H1 (cell line): Measurements from ENCODE around the gene SAP30L. TPM values are rescaled to one million over a fixed set of nuclear protein-coding genes. Genes with fewer than 3 reads are reported as not detected.
A peak's percentile ranks its signal among the peaks of the same experiment; 100 is the strongest.

Source experiments
- CTCF ChIA-PET: fragments of 300-600 bp; sonication (Branson Sonifier 250); formaldehyde crosslinking; loops from one replicate; lab custom pipeline; 2021; ENCODE audit not compliant: partially characterized antibody; lab: Charles Lee
- POLR2A ChIA-PET: fragments of 300-600 bp; sonication (Branson Sonifier 250); formaldehyde crosslinking; loops from one replicate; lab custom pipeline; 2021; ENCODE audit warnings: inconsistent platforms; ENCODE audit not compliant: partially characterized antibody; lab: Charles Lee
- DNase-seq, 2 experiments: peaks; one replicate each; pipeline versions ENCODE4 v3.0.0 to v3.0.0-alpha.2; 2010 to 2022; ENCODE audit warnings: low spot score in 2 of 2, low read depth in 1 of 2, mixed read lengths in 1 of 2
- FAIRE-seq: peaks from 2 replicates; lab custom pipeline; 2011; peaks lifted over from hg19 to GRCh38; lab: Jason Lieb, UNC
- H2AFZ ChIP-seq: 2 replicates; pipeline ENCODE4 v1.8.1; 2012; ENCODE audit warnings: low read length, inconsistent platforms
- H2AK5ac ChIP-seq: 2 replicates; pipeline ENCODE4 v1.6.1; 2013; ENCODE audit warnings: low read depth, low read length
- H2BK120ac ChIP-seq: replicated peaks from 2 replicates; pipeline ENCODE3; 2013; ENCODE audit warnings: low read depth, low read length, inconsistent platforms
- H2BK12ac ChIP-seq: 2 replicates; pipeline ENCODE4 v1.6.1; 2013; ENCODE audit warnings: low read depth, low read length
- H2BK15ac ChIP-seq: 2 replicates; pipeline ENCODE4 v1.6.1; 2013; ENCODE audit warnings: low read length
- H2BK20ac ChIP-seq: 2 replicates; pipeline ENCODE4 v1.6.1; 2013; ENCODE audit warnings: low read length
- H2BK5ac ChIP-seq: 2 replicates; pipeline ENCODE4 v1.6.1; 2013; ENCODE audit warnings: low read depth, low read length
- H3K14ac ChIP-seq: 2 replicates; pipeline ENCODE4 v1.6.1; 2013; ENCODE audit warnings: inconsistent platforms; ENCODE audit not compliant: insufficient read length
- H3K18ac ChIP-seq: 2 replicates; pipeline ENCODE4 v1.6.1; 2013; ENCODE audit warnings: low read length; ENCODE audit errors: extremely low read depth
- H3K23ac ChIP-seq: 2 replicates; pipeline ENCODE4 v1.6.1; 2013; ENCODE audit warnings: inconsistent platforms; ENCODE audit not compliant: insufficient read length
- H3K23me2 ChIP-seq: 2 replicates; pipeline ENCODE4 v1.6.1; 2013; ENCODE audit warnings: low read depth, low read length
- H3K27ac ChIP-seq: 2 replicates; pipeline ENCODE4 v1.6.1; 2011; ENCODE audit warnings: low read depth, low read length, inconsistent platforms
- H3K27me3 ChIP-seq, 4 experiments: replicated peaks in 1 of 4; 1 replicate in 1 of 4; 2 replicates in 3 of 4; pipeline versions ENCODE4 v1.6.1 to v1.8.1; 2011 to 2013; ENCODE audit warnings: low read length in 3 of 4, mild to moderate bottlenecking in 3 of 4, inconsistent platforms in 2 of 4, mixed read lengths in 2 of 4, moderate library complexity in 1 of 4; ENCODE audit not compliant: control insufficient read depth in 3 of 4, insufficient read depth in 3 of 4; ENCODE audit errors: extremely low read depth in 1 of 4
- H3K36me3 ChIP-seq, 4 experiments: 2 replicates each; pipeline versions ENCODE4 v1.6.1 to v1.8.1; 2011 to 2013; ENCODE audit warnings: mild to moderate bottlenecking in 4 of 4, low read length in 3 of 4, moderate library complexity in 2 of 4, control low read depth in 1 of 4, inconsistent platforms in 1 of 4; ENCODE audit not compliant: insufficient read depth in 4 of 4, control insufficient read depth in 2 of 4
- H3K4ac ChIP-seq: replicated peaks from 2 replicates; pipeline ENCODE3; 2013; ENCODE audit warnings: low read length, low read depth, mixed read lengths, inconsistent platforms; ENCODE audit not compliant: insufficient read length
- H3K4me1 ChIP-seq, 4 experiments: replicated peaks in 1 of 4; 1 replicate in 1 of 4; 2 replicates in 3 of 4; pipeline versions ENCODE4 v1.6.1 to v1.8.1; 2011 to 2013; ENCODE audit warnings: low read length in 3 of 4, inconsistent platforms in 2 of 4, mixed read lengths in 1 of 4; ENCODE audit not compliant: insufficient read depth in 4 of 4, control insufficient read depth in 3 of 4
- H3K4me2 ChIP-seq, 2 experiments: 2 replicates each; pipeline versions ENCODE4 v1.6.1 to v1.8.1; 2011 to 2013; ENCODE audit warnings: low read depth in 2 of 2, low read length in 2 of 2, control low read depth in 1 of 2, inconsistent platforms in 1 of 2, mild to moderate bottlenecking in 1 of 2; ENCODE audit not compliant: insufficient read depth in 1 of 2
- H3K4me3 ChIP-seq, 4 experiments: fragments of 200-600, 300-600 bp in 1 of 4; sonication (generic), shearing (Covaris generic), sonication (Bioruptor Twin) in 1 of 4; 2 replicates each; pipeline versions ENCODE4 v1.5.1 to v1.8.1; 2011 to 2016; ENCODE audit warnings: low read length in 4 of 4, low read depth in 3 of 4, control low read depth in 2 of 4, inconsistent platforms in 2 of 4, mild to moderate bottlenecking in 2 of 4, mixed read lengths in 1 of 4, moderate library complexity in 1 of 4; ENCODE audit not compliant: insufficient read depth in 2 of 4; ENCODE audit errors: extremely low read depth in 1 of 4
- H3K56ac ChIP-seq: replicated peaks from 2 replicates; pipeline ENCODE3; 2013; ENCODE audit warnings: low read depth, mild to moderate bottlenecking, mixed read lengths, low read length, inconsistent platforms; ENCODE audit not compliant: insufficient read length
- H3K79me1 ChIP-seq: 2 replicates; pipeline ENCODE4 v1.6.1; 2013; ENCODE audit warnings: low read depth, low read length, control low read depth
- H3K79me2 ChIP-seq, 2 experiments: 2 replicates each; pipeline versions ENCODE4 v1.6.1 to v1.8.1; 2012 to 2013; ENCODE audit warnings: low read length in 2 of 2, mild to moderate bottlenecking in 2 of 2, inconsistent platforms in 1 of 2; ENCODE audit not compliant: insufficient read depth in 2 of 2, control insufficient read depth in 1 of 2
- H3K9ac ChIP-seq, 4 experiments: replicated peaks in 1 of 4; 1 replicate in 1 of 4; 2 replicates in 3 of 4; pipeline versions ENCODE4 v1.6.1 to v1.8.1; 2011 to 2013; ENCODE audit warnings: low read depth in 3 of 4, low read length in 3 of 4, control low read depth in 2 of 4, mild to moderate bottlenecking in 2 of 4, moderate library complexity in 2 of 4, inconsistent platforms in 1 of 4; ENCODE audit errors: extremely low read depth in 1 of 4
- H3K9me3 ChIP-seq, 2 experiments: 2 replicates each; pipeline versions ENCODE4 v1.6.1 to v1.8.1; 2012 to 2013; ENCODE audit warnings: mild to moderate bottlenecking in 2 of 2, moderate library complexity in 2 of 2, control low read depth in 1 of 2, inconsistent platforms in 1 of 2, low read depth in 1 of 2, low read length in 1 of 2, mixed read lengths in 1 of 2; ENCODE audit not compliant: insufficient read depth in 2 of 2
- H4K20me1 ChIP-seq, 2 experiments: replicated peaks in 1 of 2; 2 replicates each; pipeline versions ENCODE3 to v1.8.1; 2011 to 2013; ENCODE audit warnings: inconsistent platforms in 2 of 2, low read length in 2 of 2, mild to moderate bottlenecking in 1 of 2; ENCODE audit not compliant: insufficient read depth in 2 of 2, control insufficient read depth in 1 of 2
- H4K5ac ChIP-seq: 2 replicates; pipeline ENCODE4 v1.6.1; 2013; ENCODE audit warnings: low read length, low read depth, mixed read lengths, inconsistent platforms; ENCODE audit not compliant: insufficient read length
- H4K8ac ChIP-seq: 2 replicates; pipeline ENCODE4 v1.8.0; 2013; ENCODE audit warnings: mild to moderate bottlenecking, moderate library complexity, low read length, inconsistent platforms; ENCODE audit not compliant: insufficient read depth; ENCODE audit errors: extremely low read depth
- H4K91ac ChIP-seq: replicated peaks from 2 replicates; pipeline ENCODE3; 2013; ENCODE audit warnings: low read length, mixed read lengths, inconsistent platforms; ENCODE audit not compliant: insufficient read length
- CTBP2 ChIP-seq: IDR thresholded peaks from 2 replicates; pipeline ENCODE4 v1.7.0; 2011; ENCODE audit warnings: borderline replicate concordance, mild to moderate bottlenecking, moderate library complexity, mixed read lengths, low read length; ENCODE audit not compliant: insufficient read depth, insufficient read length
- EZH2 ChIP-seq: fragments of 200-600 bp; sonication (generic); IDR thresholded peaks from 2 replicates; pipeline ENCODE4 v1.7.1; 2012; ENCODE audit warnings: low read depth, mild to moderate bottlenecking, moderate library complexity, low read length, inconsistent platforms; ENCODE audit not compliant: severe bottlenecking
- RAD21 ChIP-seq, 2 experiments: IDR thresholded peaks in 1 of 2; conservative IDR thresholded peaks in 1 of 2; 2 replicates each; pipeline ENCODE4 v1.6.1; 2011; ENCODE audit warnings: low read depth in 2 of 2, low read length in 2 of 2, improper control_type of control experiment in 1 of 2, inconsistent platforms in 1 of 2, mild to moderate bottlenecking in 1 of 2, moderate library complexity in 1 of 2
- RNF2 ChIP-seq: fragments of 200-900, 300-1000 bp; sonication (generic); IDR thresholded peaks from 2 replicates; pipeline ENCODE4 v1.7.1; 2016; ENCODE audit warnings: borderline replicate concordance, low read depth, mild to moderate bottlenecking, antibody characterized with exemption, low read length; ENCODE audit not compliant: poor library complexity, severe bottlenecking; ENCODE audit errors: missing control alignments
- SRF ChIP-seq: IDR thresholded peaks from 2 replicates; pipeline ENCODE4 v1.6.1; 2011; ENCODE audit warnings: mild to moderate bottlenecking, low read depth, low read length, moderate library complexity
- SUZ12 ChIP-seq: fragments of 200-600 bp; sonication (generic); IDR thresholded peaks from 2 replicates; pipeline ENCODE4 v1.6.1; 2012; ENCODE audit warnings: mild to moderate bottlenecking, inconsistent platforms, low read length, moderate library complexity, mixed read lengths
- YY1 ChIP-seq: IDR thresholded peaks from 2 replicates; pipeline ENCODE4 v1.6.1; 2011; ENCODE audit warnings: low read depth, mild to moderate bottlenecking, low read length
- WGBS, 2 experiments: shearing (Covaris generic) in 1 of 2; methylation state at CpG; one replicate each; pipeline versions ENCODE4 v1.1.6 to v1.1.7; 2013 to 2015; ENCODE audit warnings: low lambda C conversion rate in 2 of 2, mixed read lengths in 2 of 2, inconsistent platforms in 1 of 2, low coverage in 1 of 2, missing lambda C conversion rate in 1 of 2; ENCODE audit not compliant: insufficient replicate concordance in 2 of 2, insufficient coverage in 1 of 2, insufficient read length in 1 of 2; ENCODE audit errors: extremely low coverage in 1 of 2, missing lambda C conversion rate in 1 of 2; 5-methylcytosine and 5-hydroxymethylcytosine counted together
- polyA plus RNA-seq, 7 experiments: library from polyadenylated mRNA; depleted of rRNA in 3 of 7; stranded (reverse) in 5 of 7; unstranded in 2 of 7; fragments of >200 nt in 5 of 7; fragments of 200-250 nt in 2 of 7; gene quantifications; 1 replicate in 5 of 7; 2 replicates in 1 of 7; 4 replicates in 1 of 7; pipeline versions ENCODE4 v1.2.1 to v1.2.3, GENCODE V29; 2011 to 2013; ENCODE audit warnings: missing spikeins in 2 of 7, mixed read lengths in 2 of 7
- total RNA-seq: library from RNA; stranded (reverse); fragmentation: NEBNext Ultra II Directional; extraction: Animal tissue kit (Norgen Biotek cat#: 25700); gene quantifications from 2 replicates; pipeline ENCODE4 v1.2.1, GENCODE V29; 2021

The SAP30L gene
- total and polyA plus RNA-seq, 2 of the 8 experiments (the other 6 are each of a cell fraction or from before 2014, with no cell fraction given) = 12.2 to 31.5 TPM

GRCh38 chr5:154479944-154480750 is 34.4 kb downstream of the SAP30L start:
- H4K91ac ChIP-seq = no peak overlapping the region
- no peaks in the 10 kb centered on the region; the same call in 1 of the 2 replicates for H3K79me1 ChIP-seq
- peak overlapping the region; percentile 70 to 85 for H3K4me2 ChIP-seq
- peak overlapping the region; percentile 62; the same call in 1 of the 2 replicates for H2BK12ac ChIP-seq
- H4K20me1 ChIP-seq = peaks cover 13 to 46% of the 10 kb centered on the region in 2 experiments
- H3K36me3 ChIP-seq = peaks cover 0 to 4% (median 0%) of the 10 kb centered on the region in 4 experiments; a peak in 1 of 8 replicates
- no peak overlapping the region for H4K8ac ChIP-seq
- no peak overlapping the region for H2AFZ ChIP-seq
- H3K4me3 ChIP-seq = peak overlapping the region in 2 of 4 experiments; percentile 16 to 58; a peak in 3 of 8 replicates
- H4K5ac ChIP-seq = no peak overlapping the region
- no peak overlapping the region for H3K4ac ChIP-seq
- H3K27ac ChIP-seq = no peak overlapping the region
- no peak overlapping the region for H2BK20ac ChIP-seq
- H2BK15ac ChIP-seq = no peak overlapping the region
- no peak overlapping the region for H2BK5ac ChIP-seq
- H3K14ac ChIP-seq = no peak overlapping the region
- ChIA-PET CTCF (interaction anchor here (3.9 to 5.0 kb wide), 2 partner anchors 13 to 41 kb away, joined by 18 to 33 read pairs; no protein-coding TSS in a partner anchor), POLR2A (interaction anchor here (0.6 to 2.6 kb wide), 3 partner anchors 41 to 131 kb away, joined by 3 to 6 read pairs (median 3); no protein-coding TSS in a partner anchor)
- H3K4me1 ChIP-seq = peaks cover 37 to 72% (median 38%) of the 10 kb centered on the region in 4 experiments
- H2AK5ac ChIP-seq = peak overlapping the region; percentile 79; the same call in 1 of the 2 replicates
- H3K23ac ChIP-seq = no peak overlapping the region
- H3K9ac ChIP-seq = no peak overlapping the region
- DNase-seq (peak in 1 of 2 experiments; percentile 59), FAIRE-seq (peak; percentile 48)
- peak overlapping the region; percentile 1; the same call in 1 of the 2 replicates for H3K18ac ChIP-seq
- no peak overlapping the region for H3K56ac ChIP-seq
- peak; percentile 33; the same call in 1 of the 2 replicates for TF ChIP-seq YY1
- TF ChIP-seq SRF = no peak
- peak; percentile 73 for TF ChIP-seq RNF2
- TF ChIP-seq SUZ12 = peak; percentile 76
- TF ChIP-seq CTBP2 = peak; percentile 13
- no peak for TF ChIP-seq RAD21 (IDR thresholded peaks at IDR 0.05 in 1 of 2, conservative IDR thresholded peaks at IDR 0.05 in 1 of 2; ENCODE audit: low read depth in 2 of 2, low read length in 2 of 2)
- TF ChIP-seq EZH2 = peak; percentile 85
- no peaks in the 10 kb centered on the region for H3K9me3 ChIP-seq
- WGBS, 2 experiments = 6% methylated on average over 31 of the region's 31 CpGs; no CpG with 5 or more reads in 1 of the 2 experiments
- H3K23me2 ChIP-seq = peaks cover 7% of the 10 kb centered on the region; the same call in 1 of the 2 replicates
- H2BK120ac ChIP-seq = no peak overlapping the region
- peaks cover 97 to 100% (median 99%) of the 10 kb centered on the region in 4 experiments for H3K27me3 ChIP-seq
- H3K79me2 ChIP-seq = no peaks in the 10 kb centered on the region
